ENCODE data around the gene CAPN10. TPM values are rescaled to one million over a fixed set of nuclear protein-coding genes. Genes with fewer than 3 reads are reported as not detected.

Gene CAPN10
- total RNA-seq, 1 experiment from 2014 or later = 47.4 TPM

DNA sequence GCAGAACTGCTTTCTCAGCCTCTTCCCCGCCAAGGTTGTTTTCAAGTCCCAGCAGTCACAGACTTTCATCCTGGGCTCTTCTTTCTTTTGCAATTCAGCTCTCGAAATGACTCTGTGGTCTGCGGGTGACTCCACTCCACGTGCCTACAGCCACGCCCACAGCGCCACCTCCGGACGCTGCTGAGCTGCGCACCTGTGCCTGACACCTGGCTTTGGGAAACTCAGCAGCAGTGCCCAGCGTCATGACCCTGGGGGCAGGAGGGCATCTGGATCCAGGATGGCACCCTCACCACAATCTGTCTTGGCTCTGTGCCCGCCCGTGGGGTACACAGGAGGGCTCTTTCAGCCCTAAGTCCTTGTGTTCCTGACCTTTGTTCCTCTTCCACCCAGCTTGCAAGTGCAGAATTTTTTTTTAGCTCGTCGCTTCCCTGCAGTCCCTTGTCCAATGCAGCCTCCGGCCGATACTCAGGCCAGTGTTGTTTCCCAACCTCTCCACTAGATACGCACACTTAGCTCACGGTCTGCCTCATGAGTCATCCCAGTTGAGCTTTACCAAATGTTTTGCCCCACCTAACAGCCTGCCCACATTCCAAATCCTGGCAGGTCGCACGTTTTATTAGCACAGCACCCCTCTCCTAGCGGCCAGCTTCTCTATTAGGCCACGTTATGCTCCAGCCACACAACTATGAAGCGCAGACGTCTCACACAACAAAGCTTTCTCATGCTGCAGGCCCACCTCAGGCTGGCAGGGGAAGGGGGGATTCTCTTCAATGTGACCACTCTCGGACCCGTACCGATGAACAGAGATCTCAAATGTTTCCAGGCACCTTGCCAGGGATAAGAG is 6.5 kb upstream of the CAPN10 start:
- H3K79me1 ChIP-seq (ENCODE audit: insufficient read depth, low read depth, low read length, poor library complexity, severe bottlenecking) = no peaks in the 10 kb centered on the region
- H4K5ac ChIP-seq (ENCODE audit: insufficient read length, low read depth, low read length) = no peak overlapping the region
- no peak overlapping the region for H2BK5ac ChIP-seq (ENCODE audit: insufficient read length, low read length)
- H3K14ac ChIP-seq (ENCODE audit: insufficient read depth, low read length) = no peak overlapping the region
- H3K27ac Mint-ChIP-seq = peak overlapping the region in 1 of 3 experiments; percentile 28; a peak in 2 of 7 replicates
- H3K4me3 Mint-ChIP-seq = no peak overlapping the region
- H3K36me3 Mint-ChIP-seq (ENCODE audit: insufficient read depth in 1 of 3, low read depth in 3 of 3) = peaks cover 0 to 2% (median 0%) of the 10 kb centered on the region in 3 experiments; a peak in 4 of 7 replicates
- WGBS (ENCODE audit: extremely low coverage, insufficient read length, low lambda C conversion rate) = no CpG with 5 or more reads among the region's 27 CpGs
- no peaks in the 10 kb centered on the region for H3K9me3 Mint-ChIP-seq
- H3K27me3 Mint-ChIP-seq (ENCODE audit: low read depth) = no peaks in the 10 kb centered on the region
- no peak overlapping the region for H2AK5ac ChIP-seq (ENCODE audit: insufficient read length, low read length)
- H4K91ac ChIP-seq (ENCODE audit: insufficient read length, low read depth, low read length) = no peak overlapping the region
- H2BK12ac ChIP-seq (ENCODE audit: insufficient read length, low read depth, low read length) = no peak overlapping the region
- no peak overlapping the region for H3K23ac ChIP-seq (ENCODE audit: insufficient read length, low read depth, low read length)
- H2BK20ac ChIP-seq (ENCODE audit: low read depth, low read length, poor library complexity, severe bottlenecking) = no peak overlapping the region
- no peaks in the 10 kb centered on the region for H4K20me1 ChIP-seq (ENCODE audit: control insufficient read depth, insufficient read depth, insufficient read length)
- no peaks in the 10 kb centered on the region for H3K27me3 ChIP-seq (ENCODE audit: insufficient read depth, low read length)
- H2AFZ ChIP-seq (ENCODE audit: low read length) = no peak overlapping the region
- H3K79me2 ChIP-seq (ENCODE audit: insufficient read depth, low read length) = peaks cover 2% of the 10 kb centered on the region; the same call in 1 of the 2 replicates
- H4K8ac ChIP-seq (replicated peaks; ENCODE audit: insufficient read length, low read depth, low read length) = no peak overlapping the region
- H2BK120ac ChIP-seq (ENCODE audit: low read depth, low read length, poor library complexity, severe bottlenecking) = no peak overlapping the region
- no peak overlapping the region for H3K56ac ChIP-seq (ENCODE audit: insufficient read length, low read depth, low read length)
- no peak overlapping the region for H3K9ac ChIP-seq (ENCODE audit: extremely low read depth, insufficient read length, low read length)
- no peaks in the 10 kb centered on the region for H3K23me2 ChIP-seq (ENCODE audit: insufficient read length, low read depth, low read length, poor library complexity, severe bottlenecking)
- H2BK15ac ChIP-seq (ENCODE audit: low read depth, low read length) = no peak overlapping the region
- no peak overlapping the region for H3K4me2 ChIP-seq (ENCODE audit: insufficient read depth, insufficient read length, low read length)
- H3K4me1 ChIP-seq (ENCODE audit: insufficient read depth, low read length) = peaks cover 3% of the 10 kb centered on the region
- H3K4me1 Mint-ChIP-seq = peaks cover 15 to 24% of the 10 kb centered on the region in 2 experiments
- H3K27ac ChIP-seq (ENCODE audit: insufficient read length, low read depth, low read length) = no peak overlapping the region
- peak; percentile 77 for DNase-seq
- no peak overlapping the region for H3K18ac ChIP-seq (ENCODE audit: insufficient read length, low read depth, low read length)
- no peaks in the 10 kb centered on the region for H3K9me3 ChIP-seq (ENCODE audit: control insufficient read depth, low read depth, low read length)
- no peak overlapping the region for H3K4ac ChIP-seq (ENCODE audit: low read depth, low read length)
- TF ChIP-seq, protein P1, sequence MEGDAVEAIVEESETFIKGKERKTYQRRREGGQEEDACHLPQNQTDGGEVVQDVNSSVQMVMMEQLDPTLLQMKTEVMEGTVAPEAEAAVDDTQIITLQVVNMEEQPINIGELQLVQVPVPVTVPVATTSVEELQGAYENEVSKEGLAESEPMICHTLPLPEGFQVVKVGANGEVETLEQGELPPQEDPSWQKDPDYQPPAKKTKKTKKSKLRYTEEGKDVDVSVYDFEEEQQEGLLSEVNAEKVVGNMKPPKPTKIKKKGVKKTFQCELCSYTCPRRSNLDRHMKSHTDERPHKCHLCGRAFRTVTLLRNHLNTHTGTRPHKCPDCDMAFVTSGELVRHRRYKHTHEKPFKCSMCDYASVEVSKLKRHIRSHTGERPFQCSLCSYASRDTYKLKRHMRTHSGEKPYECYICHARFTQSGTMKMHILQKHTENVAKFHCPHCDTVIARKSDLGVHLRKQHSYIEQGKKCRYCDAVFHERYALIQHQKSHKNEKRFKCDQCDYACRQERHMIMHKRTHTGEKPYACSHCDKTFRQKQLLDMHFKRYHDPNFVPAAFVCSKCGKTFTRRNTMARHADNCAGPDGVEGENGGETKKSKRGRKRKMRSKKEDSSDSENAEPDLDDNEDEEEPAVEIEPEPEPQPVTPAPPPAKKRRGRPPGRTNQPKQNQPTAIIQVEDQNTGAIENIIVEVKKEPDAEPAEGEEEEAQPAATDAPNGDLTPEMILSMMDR (conservative IDR thresholded peaks at IDR 0.05) = peak; percentile 70
- no peak overlapping the region for H3T11ph ChIP-seq (ENCODE audit: low read length)
